Measurements from ENCODE around the gene SLC22A4. TPM values are rescaled to one million over a fixed set of nuclear protein-coding genes. Genes with fewer than 3 reads are reported as not detected.

Gene SLC22A4
- total RNA-seq, 2 experiments from 2014 or later: 0.16 to 0.22 TPM

DNA sequence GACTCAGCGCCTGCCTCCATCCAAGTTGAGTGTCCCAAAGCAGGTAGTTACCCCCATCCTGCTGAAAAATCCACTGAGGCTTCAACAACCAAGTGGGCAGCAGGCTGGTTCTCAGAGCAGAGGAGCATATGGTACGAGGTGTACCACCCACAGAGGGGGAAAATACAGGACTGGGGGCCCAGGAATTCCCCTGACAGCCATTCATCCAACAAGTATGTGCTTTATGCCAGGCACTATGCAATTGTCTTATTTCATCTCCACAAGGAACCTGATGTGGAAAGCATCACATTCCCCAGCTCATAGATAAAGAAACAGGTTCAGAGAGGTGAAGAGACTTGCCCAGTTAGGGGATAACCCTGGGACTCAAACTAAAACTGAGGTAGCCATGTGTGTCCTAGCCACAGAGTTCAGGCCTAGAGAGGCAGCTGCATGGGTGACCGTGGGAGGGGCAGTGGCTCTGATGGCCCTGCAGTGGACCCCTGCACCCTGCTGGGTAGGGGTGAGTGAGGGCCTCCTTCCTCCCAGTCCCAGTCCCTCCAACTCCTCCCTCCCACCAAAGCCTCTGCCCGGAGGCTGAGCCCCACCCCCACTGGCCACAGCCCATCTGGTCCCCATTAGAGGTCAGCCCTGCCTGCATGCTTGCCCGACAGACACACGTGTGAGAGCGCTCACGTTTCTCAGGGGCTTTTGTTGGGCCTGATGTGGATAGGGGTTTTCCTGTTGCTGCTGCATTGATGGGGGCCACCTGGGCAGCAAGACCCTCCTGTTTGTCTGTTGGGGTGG, 25.2 kb upstream of the SLC22A4 start:
- H3K36me3 ChIP-seq (ENCODE audit: insufficient read depth, low read length): no peaks in the 10 kb centered on the region
- H3K27me3 ChIP-seq (ENCODE audit: control insufficient read depth in 1 of 2, insufficient read depth in 2 of 2, low read length in 2 of 2): no peaks in the 10 kb centered on the region
- ChIA-PET CTCF (no interaction called here), POLR2A (no interaction called here)
- no peak overlapping the region for H3K4me3 ChIP-seq (ENCODE audit: low read length)
- TF ChIP-seq, protein P1, sequence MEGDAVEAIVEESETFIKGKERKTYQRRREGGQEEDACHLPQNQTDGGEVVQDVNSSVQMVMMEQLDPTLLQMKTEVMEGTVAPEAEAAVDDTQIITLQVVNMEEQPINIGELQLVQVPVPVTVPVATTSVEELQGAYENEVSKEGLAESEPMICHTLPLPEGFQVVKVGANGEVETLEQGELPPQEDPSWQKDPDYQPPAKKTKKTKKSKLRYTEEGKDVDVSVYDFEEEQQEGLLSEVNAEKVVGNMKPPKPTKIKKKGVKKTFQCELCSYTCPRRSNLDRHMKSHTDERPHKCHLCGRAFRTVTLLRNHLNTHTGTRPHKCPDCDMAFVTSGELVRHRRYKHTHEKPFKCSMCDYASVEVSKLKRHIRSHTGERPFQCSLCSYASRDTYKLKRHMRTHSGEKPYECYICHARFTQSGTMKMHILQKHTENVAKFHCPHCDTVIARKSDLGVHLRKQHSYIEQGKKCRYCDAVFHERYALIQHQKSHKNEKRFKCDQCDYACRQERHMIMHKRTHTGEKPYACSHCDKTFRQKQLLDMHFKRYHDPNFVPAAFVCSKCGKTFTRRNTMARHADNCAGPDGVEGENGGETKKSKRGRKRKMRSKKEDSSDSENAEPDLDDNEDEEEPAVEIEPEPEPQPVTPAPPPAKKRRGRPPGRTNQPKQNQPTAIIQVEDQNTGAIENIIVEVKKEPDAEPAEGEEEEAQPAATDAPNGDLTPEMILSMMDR (IDR thresholded peaks at IDR 0.05): no peak
- peaks cover 0 to 6% of the 10 kb centered on the region in 2 experiments for H3K9me3 ChIP-seq (ENCODE audit: control insufficient read depth in 1 of 2, insufficient read depth in 1 of 2, low read length in 2 of 2)
- intact Hi-C loops (cut with DNase I, micrococcal nuclease): no loop called here
- H3K27ac ChIP-seq (ENCODE audit: low read depth in 1 of 2, low read length in 2 of 2): no peak overlapping the region
- H3K4me1 Mint-ChIP-seq (ENCODE audit: low read depth): peaks cover 11% of the 10 kb centered on the region
- DNase-seq (no peak), ATAC-seq (ENCODE audit: poor library complexity) (no peak)
- H3K36me3 Mint-ChIP-seq (ENCODE audit: low read depth): no peaks in the 10 kb centered on the region
- H3K4me3 Mint-ChIP-seq: no peak overlapping the region
- H3K27ac Mint-ChIP-seq: no peak overlapping the region
- H3K9me3 Mint-ChIP-seq: no peaks in the 10 kb centered on the region
- H3K4me1 ChIP-seq (ENCODE audit: insufficient read depth, low read length): peaks cover 15% of the 10 kb centered on the region
- peaks cover 18% of the 10 kb centered on the region for H3K27me3 Mint-ChIP-seq

DNA sequence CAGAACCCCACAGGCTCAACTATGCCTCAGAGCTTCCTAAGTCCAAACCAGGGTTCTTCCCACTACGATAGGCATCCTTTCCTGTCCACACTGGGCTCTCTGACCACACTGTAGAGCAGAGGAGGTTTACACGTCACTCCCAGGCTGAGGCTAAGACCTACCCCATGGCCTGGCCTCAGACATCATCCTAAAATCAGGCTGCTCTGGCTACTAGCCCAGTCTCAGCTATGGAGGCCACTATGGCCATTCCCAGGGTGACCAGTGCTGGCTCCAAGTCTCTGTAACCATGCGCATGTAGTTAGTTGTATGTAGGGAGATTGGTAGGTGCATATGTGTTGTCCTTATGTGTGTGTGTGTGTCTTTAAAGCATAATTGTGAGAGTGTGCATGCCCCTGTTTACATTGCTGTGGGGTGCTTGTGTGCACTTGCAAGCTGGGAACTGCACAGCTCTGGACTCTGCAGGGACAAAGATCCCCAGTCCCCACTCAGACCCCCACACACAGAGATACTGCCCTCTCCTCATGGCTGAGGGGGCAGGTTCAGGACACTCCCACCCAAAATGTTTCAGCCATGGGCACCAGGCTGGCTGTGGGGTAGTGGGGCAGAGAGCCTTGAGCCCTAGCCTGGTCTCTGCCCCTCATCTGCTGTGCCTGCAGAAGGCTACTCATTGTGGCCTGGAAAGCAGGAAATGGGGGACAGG, 24.4 kb upstream of the SLC22A4 start:
- Histone ChIP-seq H3K27ac (ENCODE audit: low read depth in 1 of 2, low read length in 2 of 2) (no peak overlapping the region), H3K36me3 (ENCODE audit: insufficient read depth, low read length) (no peaks in the 10 kb centered on the region), H3K9me3 (ENCODE audit: control insufficient read depth in 1 of 2, insufficient read depth in 1 of 2, low read length in 2 of 2) (peaks cover 0 to 6% of the 10 kb centered on the region in 2 experiments), H3K27me3 (ENCODE audit: control insufficient read depth in 1 of 2, insufficient read depth in 2 of 2, low read length in 2 of 2) (no peaks in the 10 kb centered on the region), H3K4me1 (ENCODE audit: insufficient read depth, low read length) (peaks cover 15% of the 10 kb centered on the region), H3K4me3 (ENCODE audit: low read length) (no peak overlapping the region)
- Mint-ChIP-seq H3K27ac (no peak overlapping the region), H3K4me1 (ENCODE audit: low read depth) (peaks cover 11% of the 10 kb centered on the region), H3K27me3 (peaks cover 24% of the 10 kb centered on the region), H3K9me3 (no peaks in the 10 kb centered on the region), H3K36me3 (ENCODE audit: low read depth) (no peaks in the 10 kb centered on the region), H3K4me3 (no peak overlapping the region)
- POLR2A ChIA-PET: no interaction called here
- intact Hi-C loops (cut with DNase I, micrococcal nuclease): no loop called here
- ATAC-seq (ENCODE audit: poor library complexity): no peak
- TF ChIP-seq, protein P1 (IDR thresholded peaks at IDR 0.05): no peak
- CTCF ChIA-PET: no interaction called here
- DNase-seq: no peak

DNA sequence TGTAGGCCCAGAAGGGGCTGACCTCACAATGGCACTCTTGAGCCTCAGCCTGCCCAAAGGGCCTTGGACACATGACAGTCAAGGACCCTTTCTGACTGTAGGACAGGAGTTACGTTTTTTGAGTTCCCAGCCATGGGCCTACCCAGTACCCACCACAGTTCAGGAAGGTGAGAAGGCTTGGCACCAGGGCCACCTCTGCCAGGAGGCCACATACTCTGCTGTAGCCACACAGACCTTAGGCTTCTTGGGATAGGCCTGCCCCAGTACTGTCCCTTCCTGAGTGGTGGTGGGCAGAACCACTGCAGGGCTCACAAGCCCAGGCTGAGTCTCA, 23.9 kb upstream of the SLC22A4 start:
- no peak for ATAC-seq (ENCODE audit: poor library complexity)
- Mint-ChIP-seq H3K36me3 (ENCODE audit: low read depth) (no peaks in the 10 kb centered on the region), H3K27me3 (peaks cover 29% of the 10 kb centered on the region), H3K9me3 (no peaks in the 10 kb centered on the region), H3K27ac (no peak overlapping the region), H3K4me3 (no peak overlapping the region), H3K4me1 (ENCODE audit: low read depth) (peaks cover 11% of the 10 kb centered on the region)
- no peaks in the 10 kb centered on the region for H3K27me3 ChIP-seq (ENCODE audit: control insufficient read depth in 1 of 2, insufficient read depth in 2 of 2, low read length in 2 of 2)
- H3K27ac ChIP-seq (ENCODE audit: low read depth in 1 of 2, low read length in 2 of 2): no peak overlapping the region
- peaks cover 15% of the 10 kb centered on the region for H3K4me1 ChIP-seq (ENCODE audit: insufficient read depth, low read length)
- TF ChIP-seq, protein P1 (IDR thresholded peaks at IDR 0.05): no peak
- no peaks in the 10 kb centered on the region for H3K36me3 ChIP-seq (ENCODE audit: insufficient read depth, low read length)
- H3K9me3 ChIP-seq (ENCODE audit: control insufficient read depth in 1 of 2, insufficient read depth in 1 of 2, low read length in 2 of 2): peaks cover 0 to 6% of the 10 kb centered on the region in 2 experiments
- intact Hi-C loops (cut with DNase I, micrococcal nuclease): no loop called here
- DNase-seq: no peak
- no peak overlapping the region for H3K4me3 ChIP-seq (ENCODE audit: low read length)
- ChIA-PET POLR2A (no interaction called here), CTCF (no interaction called here)
